ENCODE results near the gene MYOCOS.

- TF ChIP-seq POLR2A (IDR thresholded peaks at IDR 0.05) (no peak), CTCF (IDR thresholded peaks at IDR 0.05) (peak; percentile 78 to 90 (median 86))
These were observed 22.9 kb downstream of the MYOCOS start for GRCh38 chr1:171644805-171645483.
